ENCODE data around the gene PRSS36. TPM values are rescaled to one million over a fixed set of nuclear protein-coding genes. Genes with fewer than 3 reads are reported as not detected.

The PRSS36 gene
- total and polyA plus RNA-seq, 10 donors: 0.70 to 2.6 (median 1.5) TPM; not detected in 1

DNA sequence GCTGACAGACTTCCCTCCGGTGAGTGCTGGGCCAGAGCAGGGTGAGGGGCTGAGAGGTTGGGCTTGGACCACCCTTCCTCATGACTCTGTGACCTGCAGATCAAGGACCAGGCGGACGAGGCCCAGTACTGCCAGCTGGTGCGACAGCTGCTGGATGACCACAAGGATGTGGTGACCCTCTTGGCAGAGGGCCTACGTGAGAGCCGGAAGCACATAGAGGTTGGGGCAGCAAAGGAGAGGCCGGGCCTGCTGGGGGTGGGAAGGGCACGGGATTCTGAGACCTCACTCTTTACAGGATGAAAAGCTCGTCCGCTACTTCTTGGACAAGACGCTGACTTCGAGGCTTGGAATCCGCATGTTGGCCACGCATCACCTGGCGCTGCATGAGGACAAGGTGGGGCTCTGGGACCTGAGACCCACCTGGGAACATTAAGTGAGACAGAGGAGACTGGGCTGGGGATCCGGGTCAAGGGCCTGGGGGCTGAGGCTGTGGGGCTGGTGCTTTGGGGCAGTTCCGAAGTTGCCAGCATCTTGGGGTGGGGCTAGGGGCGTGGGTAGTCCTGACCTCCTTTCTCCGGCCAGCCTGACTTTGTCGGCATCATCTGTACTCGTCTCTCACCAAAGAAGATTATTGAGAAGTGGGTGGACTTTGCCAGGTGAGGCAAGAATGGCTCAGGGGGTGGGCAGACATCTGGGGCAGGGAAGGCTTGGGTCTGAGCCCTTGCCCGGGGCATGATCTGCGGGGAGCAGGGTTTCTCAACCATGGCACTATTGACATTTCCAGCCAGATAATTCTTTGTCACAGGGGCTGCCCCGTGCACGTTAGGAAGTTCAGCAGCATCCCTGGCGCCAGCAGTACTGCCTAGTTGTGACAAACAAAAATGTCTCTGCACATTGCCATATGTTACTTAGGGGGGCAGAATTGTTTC lies 39.5 kb downstream of the PRSS36 start:
- intact Hi-C loops (cut with DNase I; ENCODE audit: low total_unique reads): no loop called here
- peak overlapping the region in 2 of 8 donors; percentile 95 to 96 for H3K27ac ChIP-seq
- TF ChIP-seq POLR2A (IDR thresholded peaks at IDR 0.05): no peak
- no peak for TF ChIP-seq POLR2AphosphoS5 (IDR thresholded peaks at IDR 0.05)
- TF ChIP-seq, protein P1, sequence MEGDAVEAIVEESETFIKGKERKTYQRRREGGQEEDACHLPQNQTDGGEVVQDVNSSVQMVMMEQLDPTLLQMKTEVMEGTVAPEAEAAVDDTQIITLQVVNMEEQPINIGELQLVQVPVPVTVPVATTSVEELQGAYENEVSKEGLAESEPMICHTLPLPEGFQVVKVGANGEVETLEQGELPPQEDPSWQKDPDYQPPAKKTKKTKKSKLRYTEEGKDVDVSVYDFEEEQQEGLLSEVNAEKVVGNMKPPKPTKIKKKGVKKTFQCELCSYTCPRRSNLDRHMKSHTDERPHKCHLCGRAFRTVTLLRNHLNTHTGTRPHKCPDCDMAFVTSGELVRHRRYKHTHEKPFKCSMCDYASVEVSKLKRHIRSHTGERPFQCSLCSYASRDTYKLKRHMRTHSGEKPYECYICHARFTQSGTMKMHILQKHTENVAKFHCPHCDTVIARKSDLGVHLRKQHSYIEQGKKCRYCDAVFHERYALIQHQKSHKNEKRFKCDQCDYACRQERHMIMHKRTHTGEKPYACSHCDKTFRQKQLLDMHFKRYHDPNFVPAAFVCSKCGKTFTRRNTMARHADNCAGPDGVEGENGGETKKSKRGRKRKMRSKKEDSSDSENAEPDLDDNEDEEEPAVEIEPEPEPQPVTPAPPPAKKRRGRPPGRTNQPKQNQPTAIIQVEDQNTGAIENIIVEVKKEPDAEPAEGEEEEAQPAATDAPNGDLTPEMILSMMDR (IDR thresholded peaks at IDR 0.05 in 8 of 11, conservative IDR thresholded peaks at IDR 0.05 in 3 of 11): no peak
- H3K9me3 ChIP-seq: no peaks in the 10 kb centered on the region
- no peak for DNase-seq
- H3K4me3 ChIP-seq: no peak overlapping the region
- WGBS, 5 donors: 85 to 93% (median 90%) methylated on average over 21 to 26 of the region's 26 CpGs
- peaks cover 0 to 44% (median 37%) of the 10 kb centered on the region in 6 donors for H3K36me3 ChIP-seq
- H3K4me1 ChIP-seq: peaks cover 11 to 77% (median 47%) of the 10 kb centered on the region in 6 donors
- H3K27me3 ChIP-seq (replicated peaks in 1 of 7): no peaks in the 10 kb centered on the region

DNA sequence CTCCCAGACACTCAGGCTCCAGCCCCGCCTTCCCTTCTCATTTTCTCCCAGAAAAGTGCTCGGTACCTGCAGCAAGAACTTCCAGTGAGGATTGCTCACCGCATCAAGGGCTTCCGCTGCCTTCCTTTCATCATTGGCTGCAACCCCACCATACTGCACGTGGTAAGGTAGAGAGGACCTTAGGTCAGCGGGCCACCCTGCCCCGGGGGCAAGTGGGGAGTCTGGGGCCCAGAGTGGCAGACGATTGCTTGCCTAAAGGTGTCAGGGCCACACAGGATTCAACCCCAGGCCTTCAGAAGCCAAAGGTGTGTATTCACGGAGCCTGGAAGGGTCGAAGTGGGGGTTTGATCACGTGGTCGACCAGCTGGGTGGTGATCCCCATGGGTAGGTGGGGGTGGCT lies 40.2 kb downstream of the PRSS36 start:
- 91 to 95% (median 94%) methylated on average over 10 to 12 of the region's 12 CpGs for whole genome bisulfite sequencing, 5 donors
- intact Hi-C loops (cut with DNase I; ENCODE audit: low total_unique reads): no loop called here
- Histone ChIP-seq H3K4me1 (peaks cover 11 to 72% (median 48%) of the 10 kb centered on the region in 6 donors), H3K27ac (peak overlapping the region in 3 of 8 donors; percentile 87 to 96 (median 95)), H3K27me3 (replicated peaks in 1 of 7) (no peaks in the 10 kb centered on the region), H3K4me3 (peak overlapping the region in 3 of 8 donors; percentile 82 to 97 (median 88)), H3K9me3 (no peaks in the 10 kb centered on the region), H3K36me3 (peaks cover 0 to 44% (median 37%) of the 10 kb centered on the region in 6 donors)
- TF ChIP-seq POLR2A (IDR thresholded peaks at IDR 0.05): no peak
- TF ChIP-seq, protein P1 (IDR thresholded peaks at IDR 0.05 in 8 of 11, conservative IDR thresholded peaks at IDR 0.05 in 3 of 11): no peak
- TF ChIP-seq POLR2AphosphoS5 (IDR thresholded peaks at IDR 0.05): no peak
- no peak for DNase-seq

DNA sequence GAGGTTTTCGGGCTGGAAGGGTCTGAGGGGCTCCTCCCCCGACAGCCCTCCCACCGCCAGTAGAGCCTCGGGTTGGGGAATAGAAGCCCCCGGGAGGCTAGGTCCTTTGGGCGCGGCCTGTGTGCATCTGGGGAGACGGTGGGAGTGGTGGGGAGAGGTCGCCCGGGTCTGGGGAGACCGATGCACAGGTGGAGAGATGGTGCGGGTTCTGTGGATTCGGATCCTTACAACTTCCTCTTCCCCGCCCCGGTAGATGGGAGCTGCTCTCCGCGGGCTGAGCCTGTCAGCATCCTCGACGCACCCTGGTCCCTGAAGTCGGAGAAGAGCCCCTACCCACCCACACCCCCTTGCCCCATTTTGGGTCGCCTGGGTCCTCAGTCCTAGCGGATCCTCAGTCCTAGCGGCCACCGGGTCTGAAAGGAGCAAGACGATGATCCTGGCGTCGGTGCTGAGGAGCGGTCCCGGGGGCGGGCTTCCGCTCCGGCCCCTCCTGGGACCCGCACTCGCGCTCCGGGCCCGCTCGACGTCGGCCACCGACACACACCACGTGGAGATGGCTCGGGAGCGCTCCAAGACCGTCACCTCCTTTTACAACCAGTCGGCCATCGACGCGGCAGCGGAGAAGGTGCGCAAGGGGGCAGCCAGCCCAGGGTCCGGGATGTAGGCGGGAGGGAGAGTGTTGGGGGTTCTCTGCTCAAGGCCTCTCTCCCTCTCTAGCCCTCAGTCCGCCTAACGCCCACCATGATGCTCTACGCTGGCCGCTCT lies 40.9 kb downstream of the PRSS36 start:
- H3K4me1 ChIP-seq: peaks cover 11 to 65% (median 47%) of the 10 kb centered on the region in 6 donors
- no peak for DNase-seq
- intact Hi-C loops (cut with DNase I; ENCODE audit: low total_unique reads): no loop called here
- peaks cover 0 to 44% (median 37%) of the 10 kb centered on the region in 6 donors for H3K36me3 ChIP-seq
- no peaks in the 10 kb centered on the region for H3K9me3 ChIP-seq
- 51 to 57% (median 54%) methylated on average over 28 to 55 of the region's 57 CpGs for WGBS, 5 donors
- H3K27ac ChIP-seq: peak overlapping the region; percentile 84 to 96 (median 88)
- no peaks in the 10 kb centered on the region for H3K27me3 ChIP-seq (replicated peaks in 1 of 7)
- TF ChIP-seq, protein P1 (IDR thresholded peaks at IDR 0.05 in 8 of 11, conservative IDR thresholded peaks at IDR 0.05 in 3 of 11): no peak
- TF ChIP-seq POLR2A (IDR thresholded peaks at IDR 0.05) (no peak), POLR2AphosphoS5 (IDR thresholded peaks at IDR 0.05) (no peak)
- peak overlapping the region; percentile 75 to 97 (median 86) for H3K4me3 ChIP-seq
